Measurements from ENCODE around the gene EPHB3. TPM values are rescaled to one million over a fixed set of nuclear protein-coding genes. Genes with fewer than 3 reads are reported as not detected.

The EPHB3 gene
- total RNA-seq, 2 donors from 2014 or later, result 0.35 TPM; not detected in 1

DNA sequence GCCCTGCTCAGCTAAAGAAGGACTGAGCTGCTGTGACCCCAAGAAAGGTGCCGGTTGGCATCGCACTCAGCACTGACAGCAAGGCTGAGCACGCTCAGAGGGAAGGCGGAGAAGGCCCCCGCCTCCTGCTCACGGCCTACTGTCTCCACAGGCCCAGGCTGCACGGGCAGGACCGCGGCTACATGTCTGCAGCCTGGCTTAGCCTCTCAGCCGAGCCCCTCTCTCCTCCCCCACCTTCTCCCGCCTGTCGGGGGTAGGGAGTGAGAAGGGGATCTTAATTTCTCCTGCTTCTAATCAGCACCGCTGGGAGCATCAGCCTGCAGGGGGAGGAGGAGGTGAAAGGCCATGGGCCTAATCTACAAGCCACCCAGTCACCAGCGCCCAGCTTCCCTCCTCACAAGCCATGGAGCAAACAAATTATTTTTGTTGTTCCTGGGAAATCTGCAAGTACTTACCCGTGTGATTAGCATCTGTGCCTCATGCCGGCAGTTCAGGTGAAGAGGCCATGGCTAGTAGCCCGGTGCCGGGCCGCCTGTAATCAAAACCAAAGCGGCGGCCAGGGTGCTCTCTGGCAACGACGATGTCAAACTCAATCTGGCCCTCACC, 68.1 kb downstream of the EPHB3 start:
- no peaks in the 10 kb centered on the region for H3K9me3 ChIP-seq (ENCODE audit: control insufficient read depth, low read length, poor library complexity, severe bottlenecking)
- ATAC-seq, result no peak
- Mint-ChIP-seq H3K4me3 (no peak overlapping the region), H3K27me3 (peaks cover 25% of the 10 kb centered on the region), H3K4me1 (peaks cover 14% of the 10 kb centered on the region), H3K36me3 (ENCODE audit: low read depth) (peaks cover 4% of the 10 kb centered on the region), H3K27ac (no peak overlapping the region)
- no peak for DNase-seq

DNA sequence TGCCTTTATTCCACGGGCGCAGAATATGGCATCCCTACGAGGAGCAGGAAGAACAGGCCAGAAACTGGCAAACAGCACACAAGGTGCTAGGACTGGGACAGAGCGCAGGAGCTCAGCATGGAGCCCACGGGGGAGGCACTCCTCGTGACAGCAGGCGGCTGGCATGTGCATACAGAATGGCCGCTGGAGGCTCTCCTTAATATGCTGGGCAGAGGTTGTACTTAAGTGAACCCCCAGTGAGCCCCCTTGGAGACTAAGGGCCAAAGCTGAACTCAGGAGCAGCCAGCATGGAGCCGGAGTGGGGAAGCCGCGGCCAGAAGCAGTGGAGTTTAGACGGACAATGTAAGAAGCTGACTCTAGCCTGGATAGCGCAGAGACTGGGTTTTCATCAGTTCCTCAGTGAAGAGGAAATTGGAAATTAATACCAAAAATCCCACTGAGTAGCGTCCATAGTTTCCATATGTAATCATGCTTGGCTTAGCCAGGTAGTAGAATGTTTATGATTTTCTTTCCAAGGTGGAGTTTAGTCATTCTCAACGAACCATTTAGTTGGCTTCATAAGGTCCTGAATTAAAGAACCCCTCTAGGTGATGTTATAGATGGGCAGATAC, 69.4 kb downstream of the EPHB3 start:
- Mint-ChIP-seq H3K4me3 (no peak overlapping the region), H3K36me3 (ENCODE audit: low read depth) (peaks cover 6% of the 10 kb centered on the region), H3K4me1 (peaks cover 20% of the 10 kb centered on the region), H3K27ac (no peak overlapping the region), H3K27me3 (peaks cover 28% of the 10 kb centered on the region)
- no peak for ATAC-seq
- no peak for DNase-seq
- no peaks in the 10 kb centered on the region for H3K9me3 ChIP-seq (ENCODE audit: control insufficient read depth, low read length, poor library complexity, severe bottlenecking)

DNA sequence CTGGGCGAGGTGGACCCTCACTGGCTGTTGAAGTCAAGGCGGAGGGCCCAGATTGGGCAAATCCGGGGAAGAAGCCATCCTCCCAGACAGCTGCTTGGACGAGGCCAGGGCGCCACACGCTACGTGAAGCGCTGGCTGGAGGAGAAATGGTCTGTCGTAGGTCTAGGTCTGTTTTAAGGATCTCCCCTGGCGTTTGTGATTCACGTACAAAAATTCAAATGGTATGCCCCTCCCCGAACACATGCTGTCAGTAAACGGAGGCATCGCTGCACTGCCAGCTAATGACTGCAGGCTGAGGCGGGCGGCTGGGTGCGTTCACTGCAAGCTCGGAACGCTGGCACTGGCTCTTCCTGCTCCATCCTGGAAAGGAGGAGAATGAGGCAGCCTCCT, 69.9 kb downstream of the EPHB3 start:
- ATAC-seq (no peak), DNase-seq (no peak)
- H3K4me1 Mint-ChIP-seq, result peaks cover 21% of the 10 kb centered on the region
- no peak overlapping the region for H3K27ac Mint-ChIP-seq
- H3K4me3 Mint-ChIP-seq, result no peak overlapping the region
- peaks cover 23% of the 10 kb centered on the region for H3K27me3 Mint-ChIP-seq
- H3K9me3 ChIP-seq (ENCODE audit: control insufficient read depth, low read length, poor library complexity, severe bottlenecking), result no peaks in the 10 kb centered on the region
- peaks cover 6% of the 10 kb centered on the region for H3K36me3 Mint-ChIP-seq (ENCODE audit: low read depth)

Other genes starting within 250 kb of the EPHB3 start
- 100 to 1,000 TPM; 226 to 236 TPM for gene EIF4G1, start 247.2 kb upstream of the EPHB3 start, total RNA-seq
- gene FAM131A, start 224.2 kb upstream of the EPHB3 start, total RNA-seq, result 10 to 100 TPM in 1 of 2 donors, 1 to 10 TPM in 1; 7.9 to 10.9 TPM
- gene CLCN2, start 200.2 kb upstream of the EPHB3 start, total RNA-seq, result 1 to 10 TPM; 4.6 TPM
- gene POLR2H, start 200.1 kb upstream of the EPHB3 start, total RNA-seq, result 10 to 100 TPM; 28.6 to 38.3 TPM
- not detected for gene THPO, start 183.6 kb upstream of the EPHB3 start, total RNA-seq
- gene CHRD, start 181.7 kb upstream of the EPHB3 start, total RNA-seq, result not detected
- 1 to 10 TPM; 4.5 to 6.4 TPM for gene MAGEF1, start 150.3 kb downstream of the EPHB3 start, total RNA-seq

Measured in T-helper 17 cell (primary cell).